Neural progenitor cell (in vitro differentiated cells): Measurements from ENCODE around the gene HSPA1B. TPM values are rescaled to one million over a fixed set of nuclear protein-coding genes. Genes with fewer than 3 reads are reported as not detected.
"Not testable (repeated sequence)": the region's sequence is repeated elsewhere in the genome, so short reads cannot be mapped to it uniquely, and the experiment has no call there.

ENCODE experiments used
- DNase-seq: peaks from one replicate; pipeline ENCODE4 v3.0.0-alpha.2; 2016; ENCODE audit warnings: low spot score
- H2AFZ ChIP-seq: fragments of 200-600 bp; sonication (generic); replicated peaks from 2 replicates; pipeline ENCODE4 v1.6.1; 2016; ENCODE audit warnings: antibody characterized with exemption
- H3F3A ChIP-seq: fragments of 200-600 bp; sonication (generic); 2 replicates; pipeline ENCODE4 v1.6.1; 2016; ENCODE audit warnings: antibody characterized with exemption, low read depth
- H3K27ac ChIP-seq: fragments of 200-600 bp; sonication (generic); 2 replicates; pipeline ENCODE4 v1.5.1; 2016; ENCODE audit warnings: mild to moderate bottlenecking
- H3K27me3 ChIP-seq: fragments of 200-600 bp; sonication (generic); 2 replicates; pipeline ENCODE4 v1.6.1; 2016; ENCODE audit warnings: mild to moderate bottlenecking, moderate library complexity
- H3K36me3 ChIP-seq: fragments of 200-600 bp; sonication (generic); 2 replicates; pipeline ENCODE4 v1.5.1; 2016
- H3K4me1 ChIP-seq: fragments of 200-600 bp; sonication (generic); 2 replicates; pipeline ENCODE4 v1.6.1; 2016; ENCODE audit warnings: mixed run types
- H3K4me2 ChIP-seq: fragments of 200-600 bp; sonication (generic); 2 replicates; pipeline ENCODE4 v1.6.1; 2016
- H3K4me3 ChIP-seq: fragments of 200-600 bp; sonication (generic); 2 replicates; pipeline ENCODE4 v1.5.1; 2016
- H3K79me2 ChIP-seq: fragments of 200-600 bp; sonication (generic); 2 replicates; pipeline ENCODE4 v1.6.1; 2016; ENCODE audit warnings: low read depth
- H3K9ac ChIP-seq: fragments of 200-600 bp; sonication (generic); 2 replicates; pipeline ENCODE4 v1.6.1; 2016
- H3K9me3 ChIP-seq: fragments of 200-600 bp; sonication (generic); 2 replicates; pipeline ENCODE4 v1.5.1; 2016; ENCODE audit warnings: low read depth
- H4K20me1 ChIP-seq: fragments of 200-600 bp; sonication (generic); 2 replicates; pipeline ENCODE4 v1.6.1; 2016; ENCODE audit warnings: low read depth
- H3K27ac Mint-ChIP-seq: 3 replicates; pipeline ENCODE4 v1.8.0; 2021; ENCODE audit warnings: mixed read lengths
- H3K27me3 Mint-ChIP-seq: 2 replicates; pipeline ENCODE4 v1.8.0; 2022; ENCODE audit warnings: low read depth, mild to moderate bottlenecking, inconsistent platforms, moderate library complexity, mixed read lengths; ENCODE audit not compliant: insufficient read depth
- H3K36me3 Mint-ChIP-seq: 3 replicates; pipeline ENCODE4 v1.8.0; 2021; ENCODE audit warnings: mixed read lengths
- H3K4me1 Mint-ChIP-seq: 3 replicates; pipeline ENCODE4 v1.8.0; 2021; ENCODE audit warnings: mixed read lengths
- H3K4me3 Mint-ChIP-seq: 3 replicates; pipeline ENCODE4 v1.8.0; 2021; ENCODE audit warnings: mild to moderate bottlenecking, moderate library complexity, mixed read lengths
- H3K9me3 Mint-ChIP-seq: 3 replicates; pipeline ENCODE4 v1.8.0; 2020; ENCODE audit warnings: mixed read lengths
- CTCF ChIP-seq: fragments of 200-600 bp; sonication (generic); IDR thresholded peaks from 2 replicates; pipeline ENCODE4 v1.5.1; 2017; ENCODE audit warnings: antibody characterized with exemption, mild to moderate bottlenecking
- EZH2 ChIP-seq: fragments of 200-600 bp; sonication (generic); IDR thresholded peaks from 2 replicates; pipeline ENCODE4 v1.6.1; 2017; ENCODE audit warnings: antibody characterized with exemption, mild to moderate bottlenecking, moderate library complexity
- EZH2phosphoT487 ChIP-seq: fragments of 200-600 bp; sonication (generic); IDR thresholded peaks from 2 replicates; pipeline ENCODE4 v1.6.1; 2017; ENCODE audit warnings: antibody characterized with exemption
- total RNA-seq: library from RNA; depleted of rRNA; stranded (reverse); fragments of >200 nt; gene quantifications from 2 replicates; pipeline ENCODE4 v1.2.3, GENCODE V29; 2015; ENCODE audit warnings: low replicate concordance

The HSPA1B gene
- total RNA-seq, 1 donor from 2014 or later = 35.3 TPM

- H2AFZ ChIP-seq = peak overlapping the region; percentile 79
- no peaks in the 10 kb centered on the region for H3K9me3 Mint-ChIP-seq
- peaks cover 7% of the 10 kb centered on the region for H3K4me1 Mint-ChIP-seq
- H3K36me3 ChIP-seq = no peaks in the 10 kb centered on the region
- TF ChIP-seq CTCF (no peak), EZH2 (no peak), EZH2phosphoT487 (no peak)
- H3K27ac Mint-ChIP-seq = peak overlapping the region; percentile 36
- peak overlapping the region; percentile 97 for H3K4me2 ChIP-seq
- no peak for DNase-seq
- H3K9me3 ChIP-seq = no peaks in the 10 kb centered on the region
- H3K9ac ChIP-seq = peak overlapping the region; percentile 79
- peaks cover 4% of the 10 kb centered on the region for H3K27me3 Mint-ChIP-seq
- H3K27ac ChIP-seq = peak overlapping the region; percentile 89
- peaks cover 13% of the 10 kb centered on the region for H3K4me1 ChIP-seq
- H4K20me1 ChIP-seq = no peaks in the 10 kb centered on the region
- peaks cover 5% of the 10 kb centered on the region for H3K36me3 Mint-ChIP-seq
- no peaks in the 10 kb centered on the region for H3K27me3 ChIP-seq
- H3F3A ChIP-seq = peaks cover 24% of the 10 kb centered on the region
- peak overlapping the region; percentile 89 for H3K4me3 ChIP-seq
- peak overlapping the region; percentile 93 for H3K4me3 Mint-ChIP-seq
- H3K79me2 ChIP-seq = peaks cover 57% of the 10 kb centered on the region
Measured at GRCh38 chr6:31805939-31806469, 21.5 kb upstream of the HSPA1B start.

- H3F3A ChIP-seq = peaks cover 24% of the 10 kb centered on the region
- H3K4me3 Mint-ChIP-seq = peak within 1 kb of the TSS; percentile 93
- H3K36me3 Mint-ChIP-seq = peaks cover 2% of the 10 kb centered on the region
- no peaks in the 10 kb centered on the region for H4K20me1 ChIP-seq
- H3K4me3 ChIP-seq = peak within 1 kb of the TSS; percentile 89
- peaks cover 50% of the 10 kb centered on the region for H3K79me2 ChIP-seq
- TF ChIP-seq EZH2 = no peak
- no peak for TF ChIP-seq EZH2phosphoT487
- TF ChIP-seq CTCF = peak; percentile 54
- DNase-seq = peak; percentile 99
- H3K9me3 Mint-ChIP-seq = no peaks in the 10 kb centered on the region
- no peaks in the 10 kb centered on the region for H3K27me3 ChIP-seq
- H3K27ac Mint-ChIP-seq = peak within 1 kb of the TSS; percentile 36
- peaks cover 13% of the 10 kb centered on the region for H3K4me1 ChIP-seq
- peaks cover 4% of the 10 kb centered on the region for H3K27me3 Mint-ChIP-seq
- H3K4me1 Mint-ChIP-seq = peaks cover 7% of the 10 kb centered on the region
- H2AFZ ChIP-seq = peak within 1 kb of the TSS; percentile 79
- peak within 1 kb of the TSS; percentile 97 for H3K4me2 ChIP-seq
- peak within 1 kb of the TSS; percentile 89 for H3K27ac ChIP-seq
- no peaks in the 10 kb centered on the region for H3K36me3 ChIP-seq
- peak within 1 kb of the TSS; percentile 79 for H3K9ac ChIP-seq
- no peaks in the 10 kb centered on the region for H3K9me3 ChIP-seq
Measured at GRCh38 chr6:31806470-31807272, 20.9 kb upstream of the HSPA1B start, which contains the start of gene LSM2. Gene LSM2, minus strand, starts transcription at chr6:31806966. Its CDS starts 209 bp downstream, at chr6:31806757.

GRCh38 chr6:31808599-31808998, 18.9 kb upstream of the HSPA1B start:
- H3K27me3 ChIP-seq, H3K4me3 Mint-ChIP-seq, H3K9me3 Mint-ChIP-seq, H3K27me3 Mint-ChIP-seq, H3K36me3 Mint-ChIP-seq, H4K20me1 ChIP-seq, H3K36me3 ChIP-seq, H3K4me3 ChIP-seq, H3K4me2 ChIP-seq, H3K9me3 ChIP-seq, H3K4me1 Mint-ChIP-seq, H3K9ac ChIP-seq, H2AFZ ChIP-seq, H3K27ac Mint-ChIP-seq, DNase-seq, H3K27ac ChIP-seq: not testable (repeated sequence)
- Histone ChIP-seq H3F3A (peaks cover 34% of the 10 kb centered on the region), H3K4me1 (peaks cover 13% of the 10 kb centered on the region), H3K79me2 (peaks cover 31% of the 10 kb centered on the region)

GRCh38 chr6:31811645-31812044, 15.9 kb upstream of the HSPA1B start:
- Mint-ChIP-seq H3K4me3 (no peak overlapping the region), H3K27ac (no peak overlapping the region), H3K36me3 (no peaks in the 10 kb centered on the region), H3K4me1 (peaks cover 10% of the 10 kb centered on the region), H3K9me3 (peaks cover 2% of the 10 kb centered on the region), H3K27me3 (peaks cover 8% of the 10 kb centered on the region)
- no peak overlapping the region for H3K9ac ChIP-seq
- H2AFZ ChIP-seq = no peak overlapping the region
- TF ChIP-seq CTCF (no peak), EZH2 (no peak), EZH2phosphoT487 (no peak)
- H3K27me3 ChIP-seq = no peaks in the 10 kb centered on the region
- H3K4me2 ChIP-seq = no peak overlapping the region
- no peaks in the 10 kb centered on the region for H3K9me3 ChIP-seq
- H3F3A ChIP-seq = peaks cover 35% of the 10 kb centered on the region
- H3K4me1 ChIP-seq = peaks cover 11% of the 10 kb centered on the region
- H3K36me3 ChIP-seq = no peaks in the 10 kb centered on the region
- no peaks in the 10 kb centered on the region for H4K20me1 ChIP-seq
- H3K4me3 ChIP-seq = no peak overlapping the region
- no peak for DNase-seq
- peaks cover under 1% of the 10 kb centered on the region for H3K79me2 ChIP-seq
- no peak overlapping the region for H3K27ac ChIP-seq
